H1 (cell line): ENCODE results near the gene POU2F2. TPM values are rescaled to one million over a fixed set of nuclear protein-coding genes. Genes with fewer than 3 reads are reported as not detected.

ENCODE experiments used
- CTCF ChIA-PET: fragments of 300-600 bp; sonication (Branson Sonifier 250); formaldehyde crosslinking; loops from one replicate; lab custom pipeline; 2021; ENCODE audit not compliant: partially characterized antibody; lab: Charles Lee
- POLR2A ChIA-PET: fragments of 300-600 bp; sonication (Branson Sonifier 250); formaldehyde crosslinking; loops from one replicate; lab custom pipeline; 2021; ENCODE audit warnings: inconsistent platforms; ENCODE audit not compliant: partially characterized antibody; lab: Charles Lee
- DNase-seq, 2 experiments: peaks; one replicate each; pipeline versions ENCODE4 v3.0.0 to v3.0.0-alpha.2; 2010 to 2022; ENCODE audit warnings: low spot score in 2 of 2, low read depth in 1 of 2, mixed read lengths in 1 of 2
- FAIRE-seq: peaks from 2 replicates; lab custom pipeline; 2011; peaks lifted over from hg19 to GRCh38; lab: Jason Lieb, UNC
- H2AFZ ChIP-seq: 2 replicates; pipeline ENCODE4 v1.8.1; 2012; ENCODE audit warnings: low read length, inconsistent platforms
- H2AK5ac ChIP-seq: 2 replicates; pipeline ENCODE4 v1.6.1; 2013; ENCODE audit warnings: low read depth, low read length
- H2BK120ac ChIP-seq: replicated peaks from 2 replicates; pipeline ENCODE3; 2013; ENCODE audit warnings: low read depth, low read length, inconsistent platforms
- H2BK12ac ChIP-seq: 2 replicates; pipeline ENCODE4 v1.6.1; 2013; ENCODE audit warnings: low read depth, low read length
- H2BK15ac ChIP-seq: 2 replicates; pipeline ENCODE4 v1.6.1; 2013; ENCODE audit warnings: low read length
- H2BK20ac ChIP-seq: 2 replicates; pipeline ENCODE4 v1.6.1; 2013; ENCODE audit warnings: low read length
- H2BK5ac ChIP-seq: 2 replicates; pipeline ENCODE4 v1.6.1; 2013; ENCODE audit warnings: low read depth, low read length
- H3K14ac ChIP-seq: 2 replicates; pipeline ENCODE4 v1.6.1; 2013; ENCODE audit warnings: inconsistent platforms; ENCODE audit not compliant: insufficient read length
- H3K18ac ChIP-seq: 2 replicates; pipeline ENCODE4 v1.6.1; 2013; ENCODE audit warnings: low read length; ENCODE audit errors: extremely low read depth
- H3K23ac ChIP-seq: 2 replicates; pipeline ENCODE4 v1.6.1; 2013; ENCODE audit warnings: inconsistent platforms; ENCODE audit not compliant: insufficient read length
- H3K23me2 ChIP-seq: 2 replicates; pipeline ENCODE4 v1.6.1; 2013; ENCODE audit warnings: low read depth, low read length
- H3K27ac ChIP-seq: 2 replicates; pipeline ENCODE4 v1.6.1; 2011; ENCODE audit warnings: low read depth, low read length, inconsistent platforms
- H3K27me3 ChIP-seq, 4 experiments: replicated peaks in 1 of 4; 1 replicate in 1 of 4; 2 replicates in 3 of 4; pipeline versions ENCODE4 v1.6.1 to v1.8.1; 2011 to 2013; ENCODE audit warnings: low read length in 3 of 4, mild to moderate bottlenecking in 3 of 4, inconsistent platforms in 2 of 4, mixed read lengths in 2 of 4, moderate library complexity in 1 of 4; ENCODE audit not compliant: control insufficient read depth in 3 of 4, insufficient read depth in 3 of 4; ENCODE audit errors: extremely low read depth in 1 of 4
- H3K36me3 ChIP-seq, 4 experiments: 2 replicates each; pipeline versions ENCODE4 v1.6.1 to v1.8.1; 2011 to 2013; ENCODE audit warnings: mild to moderate bottlenecking in 4 of 4, low read length in 3 of 4, moderate library complexity in 2 of 4, control low read depth in 1 of 4, inconsistent platforms in 1 of 4; ENCODE audit not compliant: insufficient read depth in 4 of 4, control insufficient read depth in 2 of 4
- H3K4ac ChIP-seq: replicated peaks from 2 replicates; pipeline ENCODE3; 2013; ENCODE audit warnings: low read length, low read depth, mixed read lengths, inconsistent platforms; ENCODE audit not compliant: insufficient read length
- H3K4me1 ChIP-seq, 4 experiments: replicated peaks in 1 of 4; 1 replicate in 1 of 4; 2 replicates in 3 of 4; pipeline versions ENCODE4 v1.6.1 to v1.8.1; 2011 to 2013; ENCODE audit warnings: low read length in 3 of 4, inconsistent platforms in 2 of 4, mixed read lengths in 1 of 4; ENCODE audit not compliant: insufficient read depth in 4 of 4, control insufficient read depth in 3 of 4
- H3K4me2 ChIP-seq, 2 experiments: 2 replicates each; pipeline versions ENCODE4 v1.6.1 to v1.8.1; 2011 to 2013; ENCODE audit warnings: low read depth in 2 of 2, low read length in 2 of 2, control low read depth in 1 of 2, inconsistent platforms in 1 of 2, mild to moderate bottlenecking in 1 of 2; ENCODE audit not compliant: insufficient read depth in 1 of 2
- H3K4me3 ChIP-seq, 4 experiments: fragments of 200-600, 300-600 bp in 1 of 4; sonication (generic), shearing (Covaris generic), sonication (Bioruptor Twin) in 1 of 4; 2 replicates each; pipeline versions ENCODE4 v1.5.1 to v1.8.1; 2011 to 2016; ENCODE audit warnings: low read length in 4 of 4, low read depth in 3 of 4, control low read depth in 2 of 4, inconsistent platforms in 2 of 4, mild to moderate bottlenecking in 2 of 4, mixed read lengths in 1 of 4, moderate library complexity in 1 of 4; ENCODE audit not compliant: insufficient read depth in 2 of 4; ENCODE audit errors: extremely low read depth in 1 of 4
- H3K56ac ChIP-seq: replicated peaks from 2 replicates; pipeline ENCODE3; 2013; ENCODE audit warnings: low read depth, mild to moderate bottlenecking, mixed read lengths, low read length, inconsistent platforms; ENCODE audit not compliant: insufficient read length
- H3K79me1 ChIP-seq: 2 replicates; pipeline ENCODE4 v1.6.1; 2013; ENCODE audit warnings: low read depth, low read length, control low read depth
- H3K79me2 ChIP-seq, 2 experiments: 2 replicates each; pipeline versions ENCODE4 v1.6.1 to v1.8.1; 2012 to 2013; ENCODE audit warnings: low read length in 2 of 2, mild to moderate bottlenecking in 2 of 2, inconsistent platforms in 1 of 2; ENCODE audit not compliant: insufficient read depth in 2 of 2, control insufficient read depth in 1 of 2
- H3K9ac ChIP-seq, 4 experiments: replicated peaks in 1 of 4; 1 replicate in 1 of 4; 2 replicates in 3 of 4; pipeline versions ENCODE4 v1.6.1 to v1.8.1; 2011 to 2013; ENCODE audit warnings: low read depth in 3 of 4, low read length in 3 of 4, control low read depth in 2 of 4, mild to moderate bottlenecking in 2 of 4, moderate library complexity in 2 of 4, inconsistent platforms in 1 of 4; ENCODE audit errors: extremely low read depth in 1 of 4
- H3K9me3 ChIP-seq, 2 experiments: 2 replicates each; pipeline versions ENCODE4 v1.6.1 to v1.8.1; 2012 to 2013; ENCODE audit warnings: mild to moderate bottlenecking in 2 of 2, moderate library complexity in 2 of 2, control low read depth in 1 of 2, inconsistent platforms in 1 of 2, low read depth in 1 of 2, low read length in 1 of 2, mixed read lengths in 1 of 2; ENCODE audit not compliant: insufficient read depth in 2 of 2
- H4K20me1 ChIP-seq, 2 experiments: replicated peaks in 1 of 2; 2 replicates each; pipeline versions ENCODE3 to v1.8.1; 2011 to 2013; ENCODE audit warnings: inconsistent platforms in 2 of 2, low read length in 2 of 2, mild to moderate bottlenecking in 1 of 2; ENCODE audit not compliant: insufficient read depth in 2 of 2, control insufficient read depth in 1 of 2
- H4K5ac ChIP-seq: 2 replicates; pipeline ENCODE4 v1.6.1; 2013; ENCODE audit warnings: low read length, low read depth, mixed read lengths, inconsistent platforms; ENCODE audit not compliant: insufficient read length
- H4K8ac ChIP-seq: 2 replicates; pipeline ENCODE4 v1.8.0; 2013; ENCODE audit warnings: mild to moderate bottlenecking, moderate library complexity, low read length, inconsistent platforms; ENCODE audit not compliant: insufficient read depth; ENCODE audit errors: extremely low read depth
- H4K91ac ChIP-seq: replicated peaks from 2 replicates; pipeline ENCODE3; 2013; ENCODE audit warnings: low read length, mixed read lengths, inconsistent platforms; ENCODE audit not compliant: insufficient read length
- CHD1 ChIP-seq: IDR thresholded peaks from 2 replicates; pipeline ENCODE4 v1.6.1; 2012; ENCODE audit warnings: low read depth, low read length, improper control_type of control experiment
- GTF2F1 ChIP-seq: IDR thresholded peaks from 2 replicates; pipeline ENCODE4 v1.6.1; 2012; ENCODE audit warnings: low read depth, low read length, improper control_type of control experiment, borderline replicate concordance
- HDAC2 ChIP-seq, 2 experiments: fragments of 300-600 bp in 1 of 2; sonication (generic) in 1 of 2; IDR thresholded peaks; 2 replicates each; pipeline ENCODE4 v1.6.1; 2011 to 2012; ENCODE audit warnings: low read depth in 2 of 2, low read length in 2 of 2, mild to moderate bottlenecking in 2 of 2, moderate library complexity in 2 of 2, borderline replicate concordance in 1 of 2, inconsistent platforms in 1 of 2
- HDAC6 ChIP-seq: IDR thresholded peaks from one replicate; pipeline ENCODE4 v1.7.1; 2012; ENCODE audit warnings: low read depth, mild to moderate bottlenecking, inconsistent platforms, low read length, moderate library complexity
- RBBP5 ChIP-seq: IDR thresholded peaks from 2 replicates; pipeline ENCODE4 v1.7.1; 2012; ENCODE audit warnings: low read depth, mild to moderate bottlenecking, inconsistent platforms, low read length, moderate library complexity, borderline replicate concordance
- TBP ChIP-seq: IDR thresholded peaks from 2 replicates; pipeline ENCODE4 v1.6.1; 2011; ENCODE audit warnings: low read depth, low read length, improper control_type of control experiment
- YY1 ChIP-seq: IDR thresholded peaks from 2 replicates; pipeline ENCODE4 v1.6.1; 2011; ENCODE audit warnings: low read depth, mild to moderate bottlenecking, low read length
- WGBS, 2 experiments: shearing (Covaris generic) in 1 of 2; methylation state at CpG; one replicate each; pipeline versions ENCODE4 v1.1.6 to v1.1.7; 2013 to 2015; ENCODE audit warnings: low lambda C conversion rate in 2 of 2, mixed read lengths in 2 of 2, inconsistent platforms in 1 of 2, low coverage in 1 of 2, missing lambda C conversion rate in 1 of 2; ENCODE audit not compliant: insufficient replicate concordance in 2 of 2, insufficient coverage in 1 of 2, insufficient read length in 1 of 2; ENCODE audit errors: extremely low coverage in 1 of 2, missing lambda C conversion rate in 1 of 2; 5-methylcytosine and 5-hydroxymethylcytosine counted together
- polyA plus RNA-seq, 7 experiments: library from polyadenylated mRNA; depleted of rRNA in 3 of 7; stranded (reverse) in 5 of 7; unstranded in 2 of 7; fragments of >200 nt in 5 of 7; fragments of 200-250 nt in 2 of 7; gene quantifications; 1 replicate in 5 of 7; 2 replicates in 1 of 7; 4 replicates in 1 of 7; pipeline versions ENCODE4 v1.2.1 to v1.2.3, GENCODE V29; 2011 to 2013; ENCODE audit warnings: missing spikeins in 2 of 7, mixed read lengths in 2 of 7
- total RNA-seq: library from RNA; stranded (reverse); fragmentation: NEBNext Ultra II Directional; extraction: Animal tissue kit (Norgen Biotek cat#: 25700); gene quantifications from 2 replicates; pipeline ENCODE4 v1.2.1, GENCODE V29; 2021

Gene POU2F2
- total and polyA plus RNA-seq, 2 of the 8 experiments (the other 6 are each of a cell fraction or from before 2014, with no cell fraction given): 5.0 to 6.1 TPM

DNA sequence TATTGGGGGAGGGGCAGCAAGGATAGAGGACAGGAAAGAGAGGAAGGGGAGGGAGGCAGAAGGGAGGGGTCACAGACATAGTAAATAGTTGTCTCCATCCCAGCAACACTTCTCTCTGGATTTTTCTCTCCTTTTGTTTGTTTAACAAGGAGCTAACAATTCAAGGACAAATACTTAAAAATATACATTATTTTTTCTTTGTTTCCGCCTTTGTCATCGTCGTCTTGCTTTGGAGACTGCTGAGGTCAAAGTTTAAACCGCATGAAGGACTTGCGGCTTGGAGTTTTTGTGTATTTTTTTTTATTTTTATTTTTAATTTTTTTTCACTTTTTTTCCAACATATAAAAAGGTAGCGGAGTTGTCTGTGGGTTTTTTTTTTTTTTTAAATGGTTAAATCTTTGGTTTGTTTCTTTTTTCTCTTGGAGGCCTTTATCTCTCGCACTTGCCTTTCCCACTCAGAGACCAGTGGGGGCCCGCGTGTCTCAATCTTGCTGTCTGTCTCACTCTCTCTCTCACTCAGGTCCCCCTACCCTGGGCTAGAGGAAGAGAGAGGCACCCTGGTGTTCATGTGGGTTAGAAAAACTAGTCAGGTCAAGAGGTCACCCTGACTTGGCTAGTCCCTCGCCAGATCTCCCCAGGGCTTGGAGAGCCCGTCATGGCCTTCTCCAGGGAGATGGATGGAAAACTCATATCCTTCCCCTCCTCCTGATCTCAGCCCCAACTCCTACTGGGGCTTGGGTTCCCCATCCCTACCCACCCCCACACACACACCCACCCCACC, 45.3 kb downstream of the POU2F2 start:
- Histone ChIP-seq H3K79me2 (no peaks in the 10 kb centered on the region; a peak in 1 of 4 replicates), H3K4me1 (peaks cover 0 to 9% (median 2%) of the 10 kb centered on the region in 4 experiments; a peak in 3 of 7 replicates)

More for the DNA sequence above, 45.3 kb downstream of the POU2F2 start:
- Histone ChIP-seq H3K4me2 (no peak overlapping the region), H4K8ac (no peak overlapping the region), H3K27me3 (no peaks in the 10 kb centered on the region), H3K56ac (no peak overlapping the region), H4K20me1 (peaks cover 0 to 2% of the 10 kb centered on the region in 2 experiments), H4K91ac (no peak overlapping the region), H3K36me3 (peaks cover 0 to 1% (median 0%) of the 10 kb centered on the region in 4 experiments; a peak in 3 of 8 replicates), H2BK5ac (no peak overlapping the region), H3K4ac (no peak overlapping the region), H2BK12ac (no peak overlapping the region), H3K18ac (no peak overlapping the region), H3K23ac (no peak overlapping the region), H3K9me3 (no peaks in the 10 kb centered on the region), H2BK15ac (no peak overlapping the region), H2AFZ (no peak overlapping the region), H2BK20ac (no peak overlapping the region), H3K4me3 (no peak overlapping the region), H3K23me2 (no peaks in the 10 kb centered on the region), H2BK120ac (no peak overlapping the region), H2AK5ac (no peak overlapping the region), H4K5ac (no peak overlapping the region), H3K9ac (no peak overlapping the region), H3K79me1 (no peaks in the 10 kb centered on the region), H3K27ac (no peak overlapping the region), H3K14ac (no peak overlapping the region)
- DNase-seq (no peak), FAIRE-seq (no peak)
- 89% methylated on average over 11 of the region's 11 CpGs; no CpG with 5 or more reads in 1 of the 2 experiments for WGBS, 2 experiments
- ChIA-PET CTCF (no interaction called here), POLR2A (interaction anchor here (0.8 to 1.0 kb wide), 2 partner anchors 8 to 16 kb away, joined by 3 to 4 read pairs; no protein-coding TSS in a partner anchor)
- TF ChIP-seq RBBP5 (no peak), YY1 (no peak), HDAC6 (no peak), TBP (no peak), CHD1 (no peak), HDAC2 (IDR thresholded peaks at IDR 0.05; ENCODE audit: borderline replicate concordance in 1 of 2, low read depth in 2 of 2, low read length in 2 of 2) (no peak), GTF2F1 (no peak)
